GM12878 (cell line): ENCODE measurements around the gene ANKRD13D. TPM values are rescaled to one million over a fixed set of nuclear protein-coding genes. Genes with fewer than 3 reads are reported as not detected.

Experiments used
- ATAC-seq: fragments of 200-7000 bp; cut with Tn5 transposase; 3 replicates; pipeline ENCODE4 v1.9.1; 2020; ENCODE audit warnings: mild to moderate bottlenecking, moderate library complexity
- BruUV-seq: library from RNA; stranded (reverse); fragments of 400-500 nt; replicated peaks from 2 replicates; lab custom pipeline; 2021; lab: Mats Ljungman, UMichigan
- CTCF ChIA-PET: fragments of 300-600 bp; sonication (Branson Sonifier 250); formaldehyde crosslinking; extraction: SDS; loops from one replicate; lab custom pipeline; 2021; ENCODE audit warnings: inconsistent platforms; lab: Yijun Ruan, JAX
- POLR2A ChIA-PET: fragments of 350-600 bp; formaldehyde crosslinking; extraction: SDS; loops from one replicate; lab custom pipeline; 2021; ENCODE audit warnings: inconsistent platforms; lab: Charles Lee
- RAD21 ChIA-PET: fragments of 300-600 bp; sonication (Branson Sonifier 250); formaldehyde crosslinking; loops from one replicate; lab custom pipeline; 2023; ENCODE audit warnings: antibody characterized with exemption; ENCODE audit not compliant: unreplicated experiment; lab: Charles Lee
- SMC1A ChIA-PET: fragments of 300-600 bp; sonication (Branson Sonifier 250); formaldehyde crosslinking; loops from one replicate; lab custom pipeline; 2023; ENCODE audit not compliant: unreplicated experiment, uncharacterized antibody; lab: Charles Lee
- DNase-seq: peaks from one replicate; pipeline ENCODE4 v3.0.0-alpha.2; 2011; ENCODE audit warnings: low read depth, low spot score
- FAIRE-seq: peaks from 3 replicates; lab custom pipeline; 2011; peaks lifted over from hg19 to GRCh38; lab: Jason Lieb, UNC
- H2AFZ ChIP-seq: 2 replicates; pipeline ENCODE4 v1.6.0; 2011; ENCODE audit warnings: low read depth, low read length, control low read depth; ENCODE audit not compliant: control insufficient read depth
- H3K27ac ChIP-seq: 2 replicates; pipeline ENCODE4 v1.5.1; 2011; ENCODE audit warnings: control low read depth; ENCODE audit not compliant: control insufficient read depth, insufficient read depth
- H3K27me3 ChIP-seq, 2 experiments: replicated peaks in 1 of 2; 2 replicates each; pipeline versions ENCODE4 v1.6.0 to v1.6.1; 2011; ENCODE audit warnings: low read length in 1 of 2; ENCODE audit not compliant: control insufficient read depth in 2 of 2, insufficient read depth in 2 of 2
- H3K36me3 ChIP-seq, 2 experiments: 2 replicates each; pipeline ENCODE4 v1.5.1; 2011; ENCODE audit warnings: low read length in 1 of 2; ENCODE audit not compliant: control insufficient read depth in 2 of 2, insufficient read depth in 2 of 2
- H3K4me1 ChIP-seq: 2 replicates; pipeline ENCODE4 v1.6.1; 2011; ENCODE audit warnings: mild to moderate bottlenecking, low read length, moderate library complexity, mixed read lengths; ENCODE audit not compliant: control insufficient read depth, insufficient read depth
- H3K4me2 ChIP-seq: 2 replicates; pipeline ENCODE4 v1.6.0; 2011; ENCODE audit warnings: control low read depth; ENCODE audit not compliant: control insufficient read depth, insufficient read depth
- H3K4me3 ChIP-seq: fragments of 200-600 bp; sonication (generic); 2 replicates; pipeline ENCODE4 v1.5.1; 2016
- H3K79me2 ChIP-seq: 2 replicates; pipeline ENCODE4 v1.6.0; 2011; ENCODE audit warnings: low read length; ENCODE audit not compliant: control insufficient read depth, insufficient read depth
- H3K9ac ChIP-seq: 2 replicates; pipeline ENCODE4 v1.8.0; 2011; ENCODE audit warnings: low read length, control low read depth, mixed read lengths; ENCODE audit not compliant: control insufficient read depth, insufficient read depth
- H3K9me3 ChIP-seq: replicated peaks from 3 replicates; pipeline ENCODE4 v1.5.1; 2011; ENCODE audit warnings: mild to moderate bottlenecking, low read length; ENCODE audit not compliant: control insufficient read depth, insufficient read depth
- H4K20me1 ChIP-seq: 2 replicates; pipeline ENCODE4 v1.6.0; 2011; ENCODE audit not compliant: control insufficient read depth, insufficient read depth
- CEBPZ ChIP-seq: fragments of 150-350 bp; IDR thresholded peaks from 2 replicates; pipeline ENCODE4 v1.6.1; 2016; ENCODE audit warnings: low read depth, low read length
- EGR1 ChIP-seq, 2 experiments: IDR thresholded peaks; 1 replicate in 1 of 2; 2 replicates in 1 of 2; pipeline ENCODE4 v1.6.1; 2011 to 2012; ENCODE audit warnings: low read depth in 2 of 2, low read length in 2 of 2, borderline replicate concordance in 1 of 2, mild to moderate bottlenecking in 1 of 2, moderate library complexity in 1 of 2
- ETV6 ChIP-seq, 2 experiments: fragments of 450-650 bp in 1 of 2; IDR thresholded peaks in 1 of 2; conservative IDR thresholded peaks in 1 of 2; 2 replicates each; pipeline ENCODE4 v1.6.1; 2014; ENCODE audit warnings: antibody characterized with exemption in 1 of 2, borderline replicate concordance in 1 of 2, low read depth in 1 of 2, mild to moderate bottlenecking in 1 of 2, moderate library complexity in 1 of 2
- POLR2A ChIP-seq: IDR thresholded peaks from 2 replicates; pipeline ENCODE4 v1.6.1; 2011; ENCODE audit warnings: low read depth, mild to moderate bottlenecking, low read length
- ZBTB11 ChIP-seq: fragments of 450-650 bp; formaldehyde crosslinking; IDR thresholded peaks from 2 replicates; pipeline ENCODE4 v1.5.0; 2022; ENCODE audit warnings: mild to moderate bottlenecking, missing genetic modification characterization
- WGBS: methylation state at CpG from one replicate; pipeline ENCODE4 v1.1.6; 2016; ENCODE audit warnings: low lambda C conversion rate; ENCODE audit not compliant: insufficient replicate concordance, insufficient coverage; ENCODE audit errors: missing lambda C conversion rate; 5-methylcytosine and 5-hydroxymethylcytosine counted together
- in situ Hi-C: fragments of 300-500 bp; cut with MboI; formaldehyde crosslinking; loops from 9 replicates; pipeline ENCODE4 v1.14.3; 2018; ENCODE audit warnings: mixed read lengths
- intact Hi-C: fragments of 100-400 bp; cut with micrococcal nuclease; formaldehyde crosslinking; loops from one replicate; pipeline ENCODE4 v1.14.2; 2022; ENCODE audit not compliant: unreplicated experiment
- polyA plus RNA-seq, 11 experiments: library from polyadenylated mRNA; depleted of rRNA in 4 of 11; unstranded in 6 of 11; stranded (reverse) in 5 of 11; fragments of >200 nt; fragmentation: Nextera tagmentation in 4 of 11; fragmentation: Illumina TruSeq in 1 of 11; extraction: Ambion mirVana in 4 of 11; extraction: Trizol in 1 of 11; gene quantifications; 1 replicate in 1 of 11; 2 replicates in 10 of 11; pipeline versions ENCODE4 v1.2.1 to v1.2.3, GENCODE V29; 2011 to 2016; ENCODE audit warnings: inconsistent platforms in 2 of 11, missing spikeins in 2 of 11, low read depth in 1 of 11
- total RNA-seq, 4 experiments: library from RNA; depleted of rRNA in 3 of 4; stranded (reverse); fragments of >200 nt in 3 of 4; fragmentation: Illumina TruSeq in 1 of 4; extraction: Trizol in 1 of 4; gene quantifications; 2 replicates each; pipeline versions ENCODE4 v1.2.1 to v1.2.3, GENCODE V29; 2013 to 2021

Gene ANKRD13D
- total and polyA plus RNA-seq, 10 of the 15 experiments (the other 5 are each of a cell fraction or from before 2014, with no cell fraction given) = 2.0 to 56.2 (median 21.4) TPM

DNA sequence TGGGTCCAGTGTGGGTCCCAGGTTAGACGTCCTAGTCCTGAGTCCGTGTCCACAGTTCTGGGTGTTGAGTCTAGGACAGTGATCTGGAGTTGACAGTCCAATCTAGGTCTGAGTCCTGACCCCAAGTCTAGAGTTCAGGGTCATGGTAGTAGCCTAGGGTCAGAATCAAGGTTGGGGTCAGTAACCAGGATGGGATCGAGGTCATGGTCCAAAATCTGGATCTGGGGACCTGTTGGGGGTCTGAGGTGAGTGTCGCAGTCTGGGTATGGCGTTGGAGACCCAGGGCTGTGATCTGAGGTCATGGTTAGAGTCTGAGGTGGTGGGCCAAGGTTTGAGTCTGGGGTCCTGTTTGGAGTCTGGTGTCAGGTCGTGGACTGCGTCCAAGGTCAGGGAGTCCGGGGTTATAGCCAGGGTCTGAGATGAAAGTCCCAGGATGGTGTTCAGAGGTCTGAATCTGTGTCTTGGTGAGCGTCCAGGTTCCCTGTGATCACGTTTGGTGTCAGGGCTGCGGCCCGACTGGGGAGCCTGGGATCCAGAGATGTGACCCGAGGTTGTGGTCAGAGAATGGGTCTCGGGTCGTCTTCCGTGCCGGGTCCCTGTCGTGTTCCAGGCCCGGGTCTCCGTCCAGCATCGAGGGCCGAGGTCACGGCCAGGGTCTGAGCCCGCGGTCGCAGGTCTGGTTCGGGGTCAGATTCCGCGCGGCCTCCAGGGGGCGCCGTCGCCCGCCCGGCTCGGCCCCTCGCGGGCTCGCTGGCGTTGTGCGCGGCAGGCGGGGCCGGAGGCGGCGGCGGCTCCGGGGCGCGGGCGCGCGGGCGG is 23.3 kb upstream of the ANKRD13D start (continued):
- TF ChIP-seq CEBPZ (no peak), ETV6 (conservative IDR thresholded peaks at IDR 0.05 in 1 of 2, IDR thresholded peaks at IDR 0.05 in 1 of 2; ENCODE audit: borderline replicate concordance in 1 of 2, low read depth in 1 of 2) (no peak)

DNA sequence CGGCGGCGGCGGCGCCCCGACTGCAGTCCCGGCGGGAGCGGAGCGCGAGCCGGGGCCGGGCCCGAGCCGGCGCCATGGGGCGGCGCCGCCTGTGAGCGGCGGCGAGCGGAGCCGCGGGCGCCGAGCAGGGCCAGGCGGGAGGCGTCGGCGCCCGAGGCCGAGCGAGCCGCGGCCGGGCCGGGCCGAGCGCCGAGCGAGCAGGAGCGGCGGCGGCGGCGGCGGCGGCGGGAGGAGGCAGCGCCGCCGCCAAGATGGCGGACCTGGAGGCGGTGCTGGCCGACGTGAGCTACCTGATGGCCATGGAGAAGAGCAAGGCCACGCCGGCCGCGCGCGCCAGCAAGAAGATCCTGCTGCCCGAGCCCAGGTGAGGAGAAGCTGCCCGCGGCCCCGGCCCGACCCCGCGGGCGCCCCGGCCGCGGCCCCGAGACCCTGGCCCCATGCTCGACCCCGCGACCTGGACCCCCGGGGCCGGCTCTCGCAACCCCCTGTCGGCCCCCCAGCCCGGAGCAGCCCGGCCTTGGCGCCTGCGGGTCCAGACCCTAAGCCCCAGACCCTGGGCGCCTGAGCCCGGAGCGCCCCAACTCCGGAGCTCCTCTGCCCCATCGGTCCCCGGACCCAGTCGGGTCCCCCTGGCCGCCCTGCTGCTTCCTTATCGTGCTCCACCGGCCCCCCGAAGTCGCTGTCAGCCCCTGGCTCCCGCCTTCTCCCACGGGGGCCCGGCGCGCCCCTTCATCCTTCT is 22.5 kb upstream of the ANKRD13D start, which contains the start of gene GRK2:
GRK2 (plus strand) TSS at position 25 of the 739 bp plus-strand sequence; CDS start at position 252, 227 bp downstream.
- ChIA-PET POLR2A (interaction anchor here (0.5 to 4.8 kb wide), 7 partner anchors 11 to 171 kb away, joined by 3 to 46 read pairs (median 8); partner anchors contain the start of genes ANKRD13D and POLD4), CTCF (interaction anchor here (0.7 to 3.9 kb wide), 8 partner anchors 11 to 135 kb away, joined by 3 to 32 read pairs (median 11); partner anchors contain the start of genes ANKRD13D, PPP1CA and RAD9A), RAD21 (interaction anchor here (0.6 to 6.6 kb wide), 8 partner anchors 11 to 773 kb away, joined by 3 to 33 read pairs (median 4); partner anchors contain the start of genes ANKRD13D and POLD4), SMC1A (interaction anchor here (0.7 to 2.7 kb wide), 6 partner anchors 11 to 115 kb away, joined by 3 to 20 read pairs (median 6); no protein-coding TSS in a partner anchor)
- in situ Hi-C loops = no loop called here
- peaks cover 55% of the 10 kb centered on the region for H3K79me2 ChIP-seq
- 3% methylated on average over 45 of the region's 103 CpGs for WGBS
- FAIRE-seq (no peak), DNase-seq (no peak), ATAC-seq (peak; percentile 8)
- peak within 1 kb of the TSS; percentile 81 for H3K4me3 ChIP-seq
- peak within 1 kb of the TSS; percentile 98 for H3K9ac ChIP-seq
- H4K20me1 ChIP-seq = no peaks in the 10 kb centered on the region
- no peaks in the 10 kb centered on the region for H3K27me3 ChIP-seq
- peak within 1 kb of the TSS; percentile 86 for H2AFZ ChIP-seq
- intact Hi-C loops = loop anchor here (10.0 kb wide), 1 partner anchor 218 kb away; the partner anchor contains the start of gene AIP
- H3K4me2 ChIP-seq = peak within 1 kb of the TSS; percentile 100
- H3K27ac ChIP-seq = peak within 1 kb of the TSS; percentile 98
- H3K36me3 ChIP-seq = peaks cover 0 to 3% of the 10 kb centered on the region in 2 experiments; a peak in 1 of 4 replicates
- peaks cover 44% of the 10 kb centered on the region for H3K4me1 ChIP-seq
- no TSS peak for BruUV-seq
- no peaks in the 10 kb centered on the region for H3K9me3 ChIP-seq
- TF ChIP-seq POLR2A = peak; percentile 52; the same call in 1 of the 2 replicates
- TF ChIP-seq EGR1 (IDR thresholded peaks at IDR 0.05; ENCODE audit: borderline replicate concordance in 1 of 2, low read depth in 2 of 2, low read length in 2 of 2) = 0 out of 3 replicates have a peak, but pooled peaks of 1 of the 2 experiments have one; percentile 19
- TF ChIP-seq ZBTB11 (CRISPR knock-in tag) = no peak
- no peak for TF ChIP-seq CEBPZ
